HCT116 (cell line): Measurements from ENCODE around the gene UBE2D1. TPM values are rescaled to one million over a fixed set of nuclear protein-coding genes. Genes with fewer than 3 reads are reported as not detected.

Source experiments
- ATAC-seq: fragments of 200-7000 bp; cut with Tn5 transposase; 2 replicates; pipeline ENCODE4 v1.9.1; 2020; ENCODE audit warnings: mild to moderate bottlenecking, moderate library complexity
- BruUV-seq: library from RNA; stranded (reverse); fragments of 400-500 nt; replicated peaks from 2 replicates; lab custom pipeline; 2021; lab: Mats Ljungman, UMichigan
- CTCF ChIA-PET: fragments of 300-600 bp; sonication (Branson Sonifier 250); formaldehyde crosslinking; loops from one replicate; lab custom pipeline; 2021; ENCODE audit warnings: antibody characterized with exemption; lab: Charles Lee
- POLR2A ChIA-PET: fragments of 300-600, 350-600 bp; sonication (Branson Sonifier 250); formaldehyde crosslinking; loops from one replicate; lab custom pipeline; 2021; ENCODE audit warnings: antibody characterized with exemption; lab: Charles Lee
- RAD21 ChIA-PET, 2 experiments: fragments of 300-600 bp; sonication (Branson Sonifier 250); formaldehyde crosslinking; loops; one replicate each; lab custom pipeline; 2023; ENCODE audit warnings: low total read pairs in 2 of 2; ENCODE audit not compliant: uncharacterized antibody in 2 of 2, unreplicated experiment in 2 of 2, low non-redundant PET in 1 of 2; lab: Charles Lee
- DNase-seq: peaks from one replicate; pipeline ENCODE4 v3.0.0-alpha.2; 2010; ENCODE audit warnings: low read depth, low spot score
- H2AFZ ChIP-seq: fragments of 200-600 bp; shearing (Covaris generic), sonication (generic); 2 replicates; pipeline ENCODE4 v1.6.1; 2017; ENCODE audit warnings: low read depth, mixed run types, mixed read lengths, antibody characterized with exemption, low read length; ENCODE audit not compliant: poor library complexity, severe bottlenecking
- H3K27ac ChIP-seq: 2 replicates; pipeline ENCODE4 v1.5.1; 2012; ENCODE audit warnings: low read depth, low read length
- H3K27me3 ChIP-seq: fragments of 200-600 bp; sonication (generic); 2 replicates; pipeline ENCODE4 v1.6.1; 2016; ENCODE audit warnings: mixed run types, low read length, mixed read lengths; ENCODE audit not compliant: insufficient read depth
- H3K36me3 ChIP-seq, 2 experiments: fragments of 200-500 bp in 1 of 2; fragments of 200-600 bp in 1 of 2; sonication (Bioruptor generic) in 1 of 2; sonication (generic) in 1 of 2; 2 replicates each; pipeline versions ENCODE4 v1.5.1 to v1.6.1; 2014 to 2016; ENCODE audit warnings: low read length in 2 of 2, inconsistent platforms in 1 of 2, mixed read lengths in 1 of 2, mixed run types in 1 of 2; ENCODE audit not compliant: insufficient read depth in 2 of 2, control insufficient read depth in 1 of 2
- H3K4me1 ChIP-seq, 2 experiments: fragments of 200-600 bp in 1 of 2; sonication (generic) in 1 of 2; 2 replicates each; pipeline versions ENCODE4 v1.5.1 to v1.6.1; 2012 to 2017; ENCODE audit warnings: low read length in 2 of 2, inconsistent platforms in 1 of 2, mild to moderate bottlenecking in 1 of 2, mixed read lengths in 1 of 2, mixed run types in 1 of 2, moderate library complexity in 1 of 2; ENCODE audit not compliant: insufficient read depth in 2 of 2, control insufficient read depth in 1 of 2
- H3K4me2 ChIP-seq: fragments of 200-600 bp; sonication (generic); 2 replicates; pipeline ENCODE4 v1.6.1; 2017; ENCODE audit warnings: mixed run types, low read length, mixed read lengths
- H3K4me3 ChIP-seq, 2 experiments: fragments of 200-600 bp in 1 of 2; sonication (generic) in 1 of 2; replicated peaks in 1 of 2; 2 replicates each; pipeline ENCODE4 v1.5.1; 2011 to 2016; ENCODE audit warnings: low read length in 2 of 2, control low read depth in 1 of 2, low read depth in 1 of 2, mild to moderate bottlenecking in 1 of 2, mixed read lengths in 1 of 2, mixed run types in 1 of 2
- H3K79me2 ChIP-seq: fragments of 200-600 bp; sonication (generic); 2 replicates; pipeline ENCODE4 v1.6.1; 2017; ENCODE audit warnings: mild to moderate bottlenecking, mixed run types, low read length, moderate library complexity, mixed read lengths; ENCODE audit not compliant: insufficient read depth
- H3K9ac ChIP-seq: fragments of 200-600 bp; sonication (generic); 2 replicates; pipeline ENCODE4 v1.6.1; 2016; ENCODE audit warnings: low read length, mixed read lengths
- H3K9me2 ChIP-seq: fragments of 200-600 bp; sonication (generic), shearing (Covaris generic); 2 replicates; pipeline ENCODE4 v1.6.1; 2017; ENCODE audit warnings: mixed run types, mild to moderate bottlenecking, moderate library complexity; ENCODE audit not compliant: insufficient read depth
- H3K9me3 ChIP-seq, 2 experiments: fragments of 200-500 bp in 1 of 2; fragments of 200-600 bp in 1 of 2; sonication (Bioruptor generic) in 1 of 2; sonication (generic) in 1 of 2; 2 replicates each; pipeline ENCODE4 v1.6.1; 2014 to 2017; ENCODE audit warnings: low read length in 2 of 2, mixed read lengths in 2 of 2, inconsistent platforms in 1 of 2, low read depth in 1 of 2, mild to moderate bottlenecking in 1 of 2, mixed run types in 1 of 2, moderate library complexity in 1 of 2; ENCODE audit not compliant: control insufficient read depth in 1 of 2, insufficient read depth in 1 of 2
- H4K20me1 ChIP-seq: fragments of 200-600 bp; sonication (generic), shearing (Covaris generic); 2 replicates; pipeline ENCODE4 v1.6.1; 2017; ENCODE audit warnings: mixed run types, mild to moderate bottlenecking, moderate library complexity; ENCODE audit not compliant: insufficient read depth
- CTCF ChIP-seq, 3 experiments: fragments of 200-600 bp in 1 of 3; sonication (generic) in 1 of 3; IDR thresholded peaks in 2 of 3; conservative IDR thresholded peaks in 1 of 3; 2 replicates each; pipeline ENCODE4 v1.5.1; 2012 to 2017; ENCODE audit warnings: low read depth in 2 of 3, low read length in 2 of 3, antibody characterized with exemption in 1 of 3, borderline replicate concordance in 1 of 3, control low read depth in 1 of 3, mild to moderate bottlenecking in 1 of 3, mixed read lengths in 1 of 3, mixed run types in 1 of 3, moderate library complexity in 1 of 3; ENCODE audit not compliant: insufficient read depth in 1 of 3
- RAD21 ChIP-seq: IDR thresholded peaks from 2 replicates; pipeline ENCODE4 v1.6.1; 2012; ENCODE audit warnings: low read depth, mild to moderate bottlenecking
- REST ChIP-seq: IDR thresholded peaks from 2 replicates; pipeline ENCODE4 v1.6.1; 2012; ENCODE audit warnings: low read depth
- YY1 ChIP-seq: IDR thresholded peaks from 2 replicates; pipeline ENCODE4 v1.6.1; 2011; ENCODE audit warnings: low read length, low read depth, moderate library complexity, mild to moderate bottlenecking; ENCODE audit not compliant: insufficient replicate concordance; ENCODE audit errors: extremely low read depth
- intact Hi-C: fragments of 100-400 bp; cut with micrococcal nuclease; formaldehyde crosslinking; loops from 2 replicates; pipeline ENCODE4 v1.10.0; 2022
- total RNA-seq: library from RNA; stranded (reverse); gene quantifications from one replicate; pipeline ENCODE4 v1.2.1, GENCODE V29; 2021; ENCODE audit not compliant: unreplicated experiment

The UBE2D1 gene
- total RNA-seq, 1 experiment from 2014 or later = 15.5 TPM

- TF ChIP-seq RAD21 (no peak), CTCF (IDR thresholded peaks at IDR 0.05 in 2 of 3, conservative IDR thresholded peaks at IDR 0.05 in 1 of 3; ENCODE audit: borderline replicate concordance in 1 of 3, insufficient read depth in 1 of 3, low read depth in 2 of 3, low read length in 2 of 3) (no peak), REST (no peak), YY1 (no peak)
- no TSS peak for BruUV-seq
- ATAC-seq = no peak
- DNase-seq = no peak
- ChIA-PET POLR2A (no interaction called here), CTCF (no interaction called here), RAD21 (no interaction called here)
- intact Hi-C loops = no loop called here
- Histone ChIP-seq H2AFZ (no peak overlapping the region), H3K27me3 (no peaks in the 10 kb centered on the region), H4K20me1 (no peaks in the 10 kb centered on the region), H3K79me2 (no peaks in the 10 kb centered on the region), H3K4me2 (no peak overlapping the region), H3K4me1 (no peaks in the 10 kb centered on the region), H3K36me3 (no peaks in the 10 kb centered on the region; a peak in 1 of 4 replicates), H3K4me3 (no peak overlapping the region), H3K9me2 (no peaks in the 10 kb centered on the region), H3K9ac (no peak overlapping the region), H3K9me3 (no peaks in the 10 kb centered on the region), H3K27ac (no peak overlapping the region)
These were observed 69.2 kb downstream of the UBE2D1 start for GRCh38 chr10:58404001-58404400.
